HG02642 (cell line): ENCODE data around the gene DZIP1L.
"Not testable (repeated sequence)": the region's sequence is repeated elsewhere in the genome, so short reads cannot be mapped to it uniquely, and the experiment has no call there.

Experiments used
- ATAC-seq: cut with Tn5 transposase; IDR thresholded peaks from one replicate; pipeline ENCODE4 v1.9.1; 2021; ENCODE audit warnings: mild to moderate bottlenecking; ENCODE audit not compliant: unreplicated experiment, poor library complexity

The DZIP1L gene

DNA sequence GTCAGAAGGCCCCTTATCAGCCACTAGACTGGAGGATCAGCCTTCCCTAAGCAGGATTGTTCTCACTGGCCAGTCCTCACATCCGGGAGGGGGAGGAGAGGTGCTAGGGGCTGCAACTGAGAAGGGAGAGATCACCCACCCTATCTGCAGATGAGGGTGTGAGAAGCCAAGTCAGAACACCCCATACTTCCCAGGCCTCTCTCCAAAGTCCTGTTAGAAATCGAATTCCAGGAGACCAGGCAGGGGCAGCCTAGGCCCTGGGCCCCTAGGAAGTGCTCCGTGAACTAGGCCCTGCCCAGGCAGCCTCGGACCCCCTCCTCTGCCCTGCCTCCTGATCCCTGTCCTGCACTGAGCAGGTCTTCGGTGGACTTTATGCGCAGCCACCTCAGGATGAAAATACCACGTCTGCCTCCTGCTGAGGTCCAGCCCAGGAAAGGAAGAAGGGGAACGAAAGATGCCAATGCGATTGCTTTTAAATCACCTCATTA is 933 bp downstream of the DZIP1L start:
- no peak for ATAC-seq

DNA sequence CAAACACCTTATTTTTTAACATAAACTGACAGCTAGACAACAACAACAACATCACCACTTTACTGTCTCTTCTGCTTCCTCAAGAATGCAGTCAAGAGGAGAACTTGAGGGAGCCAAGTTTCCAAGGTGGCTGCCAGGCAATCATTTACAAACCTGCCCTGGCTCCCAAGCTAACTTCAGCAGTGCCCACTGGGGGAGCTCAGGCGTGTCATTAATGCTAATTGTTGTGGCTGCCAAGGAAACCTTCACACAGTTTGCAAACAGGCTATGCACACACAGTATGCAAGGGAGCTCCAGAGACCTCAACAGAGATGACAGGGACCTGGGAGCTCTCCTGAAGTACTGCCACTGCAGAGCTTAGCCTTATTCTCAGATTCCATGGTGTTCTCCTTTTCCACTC is 2.1 kb downstream of the DZIP1L start:
- no peak for ATAC-seq

DNA sequence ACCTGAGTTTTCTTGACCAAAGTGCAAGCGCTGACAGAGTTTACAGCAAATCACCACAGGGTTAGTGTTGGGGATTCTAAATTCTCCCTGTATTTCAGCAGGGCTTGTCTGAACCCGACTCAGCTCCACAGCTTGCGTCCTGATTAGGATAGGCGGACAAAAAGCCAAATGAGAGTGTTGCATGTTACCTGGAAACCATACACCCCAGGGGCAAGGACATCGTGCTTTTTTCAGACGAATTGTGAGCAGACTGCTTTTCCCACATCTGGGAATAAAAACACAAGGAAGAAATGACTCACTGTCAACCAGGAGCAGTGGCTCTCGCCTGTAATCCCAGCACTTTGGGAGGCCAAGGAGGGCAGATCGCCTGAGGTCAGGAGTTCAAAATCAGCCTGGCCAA is 3.0 kb downstream of the DZIP1L start:
- ATAC-seq: no peak

DNA sequence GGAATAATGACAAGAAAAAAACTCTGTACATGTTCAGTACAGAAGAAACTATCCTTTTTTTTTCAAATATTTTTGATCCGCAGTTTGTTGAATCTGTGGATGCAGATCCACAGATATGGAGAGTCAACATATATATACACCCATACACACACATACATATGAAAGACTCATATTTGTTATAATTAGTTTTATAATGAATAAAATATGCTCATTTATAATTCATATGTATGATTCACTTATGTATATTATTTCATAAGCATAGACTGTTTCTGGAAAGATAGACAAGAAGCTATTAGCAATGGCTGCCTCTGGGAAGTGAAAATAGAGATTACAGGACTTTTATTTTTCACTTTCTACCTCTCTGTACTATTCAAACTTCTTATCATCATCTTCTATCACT is 9.8 kb downstream of the DZIP1L start:
- ATAC-seq: no peak

DNA sequence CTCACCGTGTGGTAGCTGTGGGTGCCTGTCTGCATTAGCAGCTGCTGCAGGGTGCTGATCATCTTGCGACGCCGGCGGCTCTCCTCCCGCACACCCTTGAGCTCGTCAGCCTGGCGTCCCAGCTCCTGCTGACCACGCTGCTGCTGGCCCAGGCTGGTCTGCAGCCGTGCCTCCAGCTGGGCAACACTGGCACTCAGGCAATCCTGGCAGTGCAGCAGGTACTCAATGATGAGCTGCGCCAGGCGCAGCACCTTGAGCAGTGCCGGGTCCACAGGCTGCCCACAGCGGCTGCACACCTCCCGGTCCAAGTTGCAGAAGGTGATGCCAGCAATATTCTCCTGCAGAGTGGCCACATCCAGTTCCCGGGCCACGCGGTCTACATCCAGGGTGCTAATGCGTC is 11.9 kb downstream of the DZIP1L start:
- no peak for ATAC-seq

DNA sequence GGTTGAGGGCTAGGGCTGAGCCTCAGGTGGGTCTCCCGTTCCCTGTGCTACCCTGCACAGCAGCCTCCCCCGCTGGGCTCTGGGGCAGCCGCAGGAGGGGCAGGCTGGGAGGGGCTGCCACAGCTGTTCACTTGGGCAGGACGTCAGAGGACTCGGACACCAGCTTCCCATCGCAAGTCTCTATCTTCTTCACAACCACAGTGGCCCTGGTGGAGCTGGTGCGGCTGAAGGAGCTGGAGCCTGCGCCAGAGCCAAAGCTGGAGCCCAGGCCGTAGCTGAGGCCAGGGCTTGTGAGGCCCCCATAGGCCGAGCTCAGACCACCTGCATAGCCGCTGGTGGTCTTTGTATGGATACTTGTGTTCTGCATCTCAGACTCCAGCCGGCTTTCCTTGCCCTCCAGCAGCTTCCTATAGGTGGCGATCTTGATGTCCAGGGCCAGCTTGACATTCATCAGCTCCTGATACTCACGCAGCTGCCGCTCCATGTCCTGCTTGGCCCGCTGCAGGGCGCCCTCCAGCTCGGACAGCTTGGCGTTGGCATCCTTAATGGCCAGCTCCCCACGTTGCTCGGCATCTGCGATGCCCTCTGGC is 14.0 kb downstream of the DZIP1L start:
- ATAC-seq: not testable (repeated sequence)

DNA sequence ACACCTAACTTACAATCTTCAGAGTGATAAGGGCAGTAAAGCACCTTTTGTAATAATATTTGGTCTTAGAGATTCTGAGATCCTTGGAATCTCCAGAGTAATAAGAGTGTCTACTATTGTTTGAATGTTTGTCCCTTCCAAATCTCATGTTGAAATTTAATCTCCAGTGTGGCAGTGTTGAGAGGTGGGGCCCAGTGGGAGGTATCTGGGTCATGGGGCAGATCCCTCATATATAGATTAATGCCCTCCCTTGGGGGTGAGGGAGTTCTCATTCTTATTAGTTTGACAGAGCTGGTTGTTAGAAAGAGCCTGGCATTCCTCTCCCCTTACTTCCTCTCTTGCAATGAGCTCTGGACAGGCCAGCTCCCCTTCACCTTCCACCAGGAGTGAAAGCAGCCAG is 16.0 kb downstream of the DZIP1L start:
- no peak for ATAC-seq

DNA sequence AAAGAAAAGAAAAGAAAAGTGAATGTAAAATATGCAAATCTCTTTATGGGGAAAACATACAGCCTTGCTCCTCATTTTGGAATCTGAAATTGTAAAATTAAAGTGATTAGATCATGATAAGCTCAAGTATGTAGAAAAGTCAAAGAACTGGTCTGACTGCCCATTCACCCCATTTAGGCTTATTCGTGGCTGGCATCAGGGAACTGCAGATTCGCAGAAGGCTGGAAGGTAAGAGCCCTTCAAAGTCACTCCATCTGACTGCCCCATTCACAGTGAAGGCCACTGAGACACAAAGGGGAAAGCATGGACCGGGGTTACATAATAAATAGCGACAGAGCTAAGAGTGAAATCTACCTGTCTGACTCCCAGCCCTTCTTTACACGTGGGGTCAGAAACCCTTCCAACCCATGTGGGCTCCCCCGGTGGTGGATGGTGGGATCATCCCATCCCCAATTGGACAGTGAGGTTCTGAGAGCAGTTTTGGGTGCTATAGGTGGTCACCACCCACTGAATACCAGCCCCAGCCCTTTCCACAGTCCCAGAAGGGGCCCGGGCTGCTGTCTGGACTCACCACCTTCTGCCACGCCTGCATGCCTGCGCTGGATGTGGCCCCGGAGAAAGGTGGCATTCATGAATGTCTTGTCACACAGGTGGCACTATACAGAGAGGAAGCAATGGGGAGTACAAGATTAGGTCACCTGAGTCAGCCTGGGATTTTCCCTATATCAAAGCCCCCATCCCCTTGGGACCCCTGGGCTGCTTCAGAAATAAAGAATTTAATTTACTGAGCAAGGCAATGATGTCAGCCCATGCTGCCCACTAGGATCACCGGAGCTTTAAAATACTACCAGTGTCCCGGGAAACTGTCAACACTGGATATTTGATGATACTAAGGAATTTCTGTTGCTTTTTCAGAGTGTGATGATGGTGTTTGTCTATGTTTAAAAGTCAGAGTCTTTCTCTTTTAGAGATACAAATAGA is 17.9 kb downstream of the DZIP1L start:
- no peak for ATAC-seq

DNA sequence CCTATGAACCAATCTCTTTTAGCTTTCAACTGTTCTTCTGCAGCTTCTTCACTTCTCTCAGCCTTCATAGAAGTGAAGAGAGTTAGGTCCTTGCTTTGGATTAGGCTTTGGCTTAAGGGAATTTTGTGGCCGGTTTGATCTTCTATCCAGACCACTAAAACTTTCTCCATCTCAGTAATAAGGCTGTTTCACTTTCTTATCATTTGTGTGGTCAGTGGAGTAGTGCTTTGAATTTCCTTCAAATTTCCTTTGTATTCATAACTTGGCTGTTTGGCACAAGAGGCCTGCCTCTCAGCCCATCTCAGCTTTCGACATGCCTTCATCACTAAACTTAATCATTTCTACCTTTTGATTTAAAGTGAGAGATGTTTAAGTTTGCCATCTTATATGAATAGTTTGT is 21.7 kb downstream of the DZIP1L start:
- no peak for ATAC-seq

DNA sequence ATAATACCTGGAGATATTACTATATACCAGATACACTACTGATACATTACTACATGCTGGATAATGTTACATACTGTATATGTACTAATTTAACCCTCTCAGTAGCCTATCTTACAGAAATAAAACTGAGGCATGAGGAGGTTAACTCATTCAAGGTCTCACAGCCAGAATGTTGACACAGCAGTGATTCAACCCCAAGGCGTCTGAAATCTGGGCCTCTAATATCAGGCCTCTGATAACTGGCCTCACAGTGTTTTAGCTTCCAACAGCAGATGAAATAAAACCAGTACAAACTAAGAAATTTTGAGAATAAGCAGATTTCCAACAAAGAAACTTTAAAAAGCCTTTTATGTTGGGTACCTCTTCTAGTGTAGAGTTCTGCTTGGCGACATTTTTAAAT is 23.4 kb downstream of the DZIP1L start:
- ATAC-seq: no peak

DNA sequence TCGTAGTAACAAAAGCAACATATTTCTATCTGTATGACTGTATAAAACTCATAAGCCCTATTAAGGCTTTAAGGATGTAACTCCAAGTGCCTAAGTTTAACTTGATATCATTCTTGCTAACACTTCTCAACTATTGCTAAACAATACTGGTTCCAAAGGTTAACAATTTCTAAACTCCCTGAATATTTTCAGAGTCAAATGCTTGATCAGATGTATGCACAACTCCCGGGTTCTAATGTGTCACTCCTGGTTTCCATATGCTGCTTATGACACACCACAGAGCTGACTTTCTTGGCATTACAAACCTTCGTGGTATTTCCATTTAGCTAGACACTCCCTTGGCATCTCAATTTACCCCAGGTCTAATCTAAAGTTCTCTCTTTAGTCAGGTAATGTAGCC is 26.3 kb downstream of the DZIP1L start:
- no peak for ATAC-seq

DNA sequence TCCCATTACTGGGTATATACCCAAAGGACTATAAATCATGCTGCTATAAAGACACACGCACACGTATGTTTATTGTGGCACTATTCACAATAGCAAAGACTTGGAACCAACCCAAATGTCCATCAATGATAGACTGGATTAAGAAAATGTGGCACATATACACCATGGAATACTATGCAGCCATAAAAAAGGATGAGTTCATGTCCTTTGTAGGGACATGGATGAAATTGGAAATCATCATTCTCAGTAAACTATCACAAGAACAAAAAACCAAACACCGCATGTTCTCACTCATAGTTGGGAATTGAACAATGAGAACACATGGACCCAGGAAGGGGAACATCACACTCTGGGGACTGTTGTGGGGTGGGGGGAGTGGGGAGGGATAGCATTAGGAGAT is 29.7 kb downstream of the DZIP1L start:
- not testable (repeated sequence) for ATAC-seq

DNA sequence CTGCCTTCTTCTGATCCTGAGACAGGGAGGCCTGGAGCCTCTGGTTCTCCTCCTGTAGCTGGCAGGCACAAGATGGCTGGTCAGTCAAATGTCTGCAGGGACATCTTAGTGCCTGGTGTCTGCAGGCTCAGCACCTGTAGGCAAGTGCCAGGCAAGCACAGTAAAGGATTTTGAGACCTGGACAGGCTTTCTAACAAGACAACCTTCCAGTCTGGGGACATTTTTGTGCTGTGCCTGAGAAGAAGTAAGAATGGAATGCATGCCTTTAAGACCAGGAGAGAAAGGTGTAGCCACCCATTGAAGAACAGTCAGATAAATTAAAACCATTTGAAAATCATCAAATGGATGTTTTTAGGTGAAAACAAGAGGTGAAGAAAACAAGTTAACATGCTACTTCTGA is 31.2 kb downstream of the DZIP1L start:
- no peak for ATAC-seq

DNA sequence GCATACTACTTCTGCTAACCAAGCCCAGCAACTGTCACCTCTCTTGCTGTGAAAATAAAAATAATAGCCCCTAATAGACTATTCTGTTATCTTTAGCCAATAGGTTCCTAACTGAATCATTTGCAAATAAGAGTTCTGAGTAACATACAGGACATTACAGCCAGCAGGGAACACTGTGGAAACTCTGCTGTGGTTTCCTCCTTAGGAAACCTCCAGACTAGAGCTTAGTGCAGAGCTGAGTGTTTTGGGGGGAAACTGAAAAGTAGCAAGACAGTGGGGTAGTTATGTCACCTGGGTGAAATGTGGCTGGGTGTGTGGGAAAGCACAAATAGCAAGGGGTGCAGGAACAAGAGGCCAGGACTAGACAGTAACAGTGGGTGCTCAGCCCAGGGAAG is 32.4 kb downstream of the DZIP1L start:
- ATAC-seq: peak; percentile 31

DNA sequence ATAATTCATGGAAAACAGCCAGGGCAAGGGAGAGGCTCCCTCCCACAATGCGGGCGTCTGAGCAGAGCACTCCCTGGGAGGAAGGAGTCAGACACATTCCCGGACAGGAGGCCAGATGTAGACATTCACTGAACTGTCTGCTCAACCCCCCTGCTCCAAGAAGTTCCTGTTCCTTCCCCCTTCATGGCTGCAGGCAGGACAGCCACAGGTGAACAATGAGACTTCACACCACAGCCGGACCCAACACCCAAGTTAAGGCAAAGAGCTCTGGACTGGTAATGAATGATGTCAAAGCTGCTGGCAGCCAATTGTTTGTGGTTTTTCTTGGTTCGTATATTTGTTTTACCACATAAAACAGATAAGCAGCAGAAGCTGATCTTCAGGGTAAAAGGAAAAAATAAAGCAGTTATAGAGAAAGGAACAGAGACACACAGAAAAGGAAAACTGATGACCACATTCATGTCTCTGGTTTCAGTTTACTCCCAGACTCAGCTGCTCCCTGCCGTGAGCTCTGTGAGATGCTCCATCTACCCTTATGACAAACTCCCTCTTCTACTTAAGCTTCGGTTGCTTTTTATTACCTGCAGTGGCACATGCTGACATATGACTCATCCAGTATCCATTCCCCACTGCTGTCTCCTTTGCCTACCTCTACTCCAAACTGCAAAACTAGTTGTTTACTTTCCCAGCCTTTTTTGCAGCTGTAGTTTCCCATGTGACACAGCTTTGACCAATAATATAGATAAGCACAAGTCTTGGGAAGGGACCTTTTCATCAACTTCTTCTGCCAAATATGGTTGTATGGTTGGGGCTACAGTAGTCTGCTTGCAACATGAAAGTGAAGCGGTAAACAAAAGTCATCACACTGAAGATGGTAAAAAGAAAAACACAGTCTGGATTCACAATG is 33.1 kb downstream of the DZIP1L start:
- peak; percentile 61 for ATAC-seq

DNA sequence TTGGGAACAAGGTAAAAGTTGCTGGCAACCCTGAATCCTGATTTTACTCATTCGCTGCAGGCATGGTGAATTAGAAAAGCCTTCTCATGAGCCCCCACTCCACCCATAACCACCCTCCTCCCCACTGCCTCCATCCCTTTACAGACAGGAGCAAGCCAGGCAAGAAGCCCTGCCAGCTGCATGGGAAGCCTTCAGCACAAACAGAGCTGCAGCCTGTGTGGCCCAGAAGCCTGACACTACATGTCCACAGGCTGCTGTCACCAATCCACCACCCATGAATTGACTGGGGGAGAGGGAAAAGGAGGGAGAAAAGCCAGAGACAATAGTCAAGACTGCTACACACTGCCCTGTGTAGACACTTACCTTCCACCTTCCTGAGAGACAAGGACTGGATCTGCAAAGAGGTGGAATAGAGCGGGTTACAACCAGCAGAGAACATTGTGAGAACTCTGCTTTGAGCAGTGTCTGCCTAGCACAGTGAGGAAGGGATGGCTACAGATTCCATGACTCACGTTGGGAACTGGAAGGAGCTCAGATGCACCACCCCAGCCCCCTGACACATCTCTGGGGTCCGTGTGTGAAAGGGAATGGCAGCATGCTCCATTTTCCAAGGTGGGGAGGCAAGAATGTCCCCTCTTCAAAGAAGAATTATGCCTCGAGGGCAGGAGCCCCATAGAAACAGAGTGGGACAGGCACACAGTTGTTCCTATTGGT is 33.9 kb downstream of the DZIP1L start:
- no peak for ATAC-seq

DNA sequence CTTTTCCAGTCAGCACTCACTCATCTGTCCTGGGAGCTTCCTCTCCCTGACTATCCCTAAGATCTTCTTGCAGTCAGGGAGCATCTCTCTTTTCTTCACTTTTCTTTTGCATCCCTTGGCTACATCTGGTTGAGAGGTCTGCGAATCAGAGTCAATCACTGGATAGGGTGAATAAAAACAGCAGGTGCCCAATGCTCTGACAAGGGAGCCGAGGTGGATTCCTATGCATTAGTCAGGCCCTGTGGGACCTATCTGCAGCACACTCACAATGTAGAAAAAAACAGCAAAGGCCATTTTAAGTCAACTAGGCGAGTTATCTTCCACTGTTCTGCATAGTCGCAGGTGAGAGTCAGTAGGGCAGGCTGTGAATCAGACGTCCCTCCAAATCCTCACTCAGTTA is 35.5 kb downstream of the DZIP1L start:
- no peak for ATAC-seq

DNA sequence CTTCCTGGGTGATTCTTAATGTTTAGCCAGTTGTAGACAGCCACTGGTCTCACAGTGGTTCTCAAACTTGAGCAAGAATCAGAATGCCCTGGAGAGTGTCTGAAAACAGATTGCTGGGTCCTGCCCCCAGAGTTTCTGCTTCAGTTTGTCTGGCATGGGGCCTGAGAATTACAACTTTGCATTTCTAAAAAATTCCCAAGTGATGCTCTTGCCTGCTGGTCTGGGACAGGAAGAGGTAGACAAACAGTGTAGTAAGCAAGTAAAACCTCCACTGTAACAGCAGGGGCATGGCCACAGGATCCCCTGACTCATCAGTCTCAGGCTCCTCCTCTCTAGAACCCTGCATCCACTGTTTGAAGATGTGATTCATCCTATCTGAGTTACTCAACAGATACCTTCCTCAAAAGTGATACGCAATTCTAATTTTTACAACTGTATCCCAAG is 36.5 kb downstream of the DZIP1L start:
- no peak for ATAC-seq

DNA sequence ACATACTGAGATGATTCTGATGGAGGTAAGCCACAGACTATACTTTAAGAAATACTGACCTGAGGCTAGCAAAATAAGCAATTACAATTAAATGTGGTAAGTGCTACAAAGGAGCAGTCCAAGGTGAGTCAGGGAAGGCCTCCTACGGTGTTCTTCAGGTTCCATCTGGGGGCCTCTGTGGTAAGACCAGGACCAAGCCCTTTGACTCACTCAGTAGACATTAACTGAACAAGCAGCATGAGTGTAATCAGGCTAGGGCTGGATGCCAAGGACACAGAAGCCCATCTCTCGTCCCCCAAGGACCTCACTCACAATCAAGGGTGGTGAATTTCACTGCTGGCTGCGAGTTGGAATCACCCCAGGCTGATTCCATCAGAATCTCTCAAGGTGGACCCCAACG is 37.3 kb downstream of the DZIP1L start:
- no peak for ATAC-seq

DNA sequence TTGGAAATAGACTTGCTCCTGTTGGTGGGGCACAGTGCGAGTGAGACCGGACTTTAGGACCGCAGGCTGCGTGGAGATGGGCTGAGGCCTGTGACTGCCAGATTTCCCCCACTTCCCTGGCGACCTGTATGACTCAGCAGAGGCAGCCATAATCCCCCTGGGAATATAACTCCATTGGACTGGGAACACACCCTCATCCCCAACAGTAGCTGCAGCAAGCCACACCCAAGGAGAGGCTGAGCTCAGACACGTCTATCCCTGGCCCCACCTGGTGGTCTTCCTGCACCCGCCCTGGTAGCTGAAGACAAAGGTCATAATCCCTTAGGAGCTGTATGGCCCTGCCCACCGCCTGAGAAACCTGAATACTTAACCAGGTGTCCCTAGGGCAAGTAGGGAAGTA is 42.6 kb downstream of the DZIP1L start:
- ATAC-seq: no peak
